GM18873 (cell line): ENCODE measurements around the gene AIG1.

ENCODE experiments used
- ATAC-seq: cut with Tn5 transposase; IDR thresholded peaks from one replicate; pipeline ENCODE4 v1.9.1; 2021; ENCODE audit warnings: mild to moderate bottlenecking, moderate library complexity, moderate number of reproducible peaks; ENCODE audit not compliant: unreplicated experiment, low FRiP score

AIG1 gene

DNA sequence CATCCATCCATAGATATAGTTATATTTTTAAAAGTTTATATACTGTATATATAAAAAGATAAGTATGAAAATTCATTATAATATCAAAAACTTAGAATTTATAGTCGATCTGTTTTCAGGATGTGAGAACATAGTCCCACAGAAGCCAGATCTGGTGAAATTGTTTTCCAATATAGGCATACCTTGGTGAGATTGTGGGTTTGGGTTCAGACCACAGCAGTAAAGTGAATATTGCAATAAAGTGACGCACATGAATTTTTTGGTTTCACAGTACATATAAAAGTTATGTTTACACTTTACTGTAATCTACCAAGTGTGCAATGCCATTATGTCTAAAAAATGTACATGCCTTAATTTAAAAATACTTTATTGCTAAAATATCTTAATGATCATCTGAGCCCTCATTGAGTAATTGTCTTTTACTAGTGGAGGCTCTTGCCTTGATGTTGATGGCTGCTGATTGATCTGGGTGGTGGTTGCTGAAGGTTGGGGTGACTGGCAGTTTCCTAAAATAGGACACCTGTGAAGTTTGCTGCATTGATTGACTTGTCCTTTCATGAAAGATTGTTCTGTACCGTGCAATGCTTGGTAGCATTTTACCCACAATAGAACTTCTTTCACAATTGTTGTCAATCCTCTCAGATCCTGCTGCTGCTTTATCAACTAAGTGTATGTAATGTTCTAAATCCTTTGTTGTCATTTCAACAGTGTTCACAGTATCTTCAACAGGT is 29.8 kb downstream of the AIG1 start:
- no peak for ATAC-seq

DNA sequence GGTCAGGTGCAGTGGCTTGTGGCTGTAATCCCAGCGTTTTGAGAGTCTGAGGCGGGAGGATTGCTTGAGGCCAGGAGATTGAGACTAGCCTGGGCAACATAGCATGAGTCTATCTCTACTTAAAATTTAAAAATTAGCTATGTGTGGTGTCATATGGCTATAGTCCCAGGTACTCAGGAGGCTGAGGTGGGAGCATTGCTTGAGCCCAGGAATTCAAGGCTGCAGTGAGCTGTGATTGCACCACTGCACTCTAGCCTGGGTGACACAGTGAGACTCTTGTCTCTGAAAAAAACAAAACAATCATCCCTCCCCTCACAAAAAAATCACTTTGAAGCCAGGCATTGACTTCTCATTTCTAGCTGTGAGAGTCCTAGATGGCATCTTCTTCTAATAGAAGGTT is 32.1 kb downstream of the AIG1 start:
- ATAC-seq, result no peak

DNA sequence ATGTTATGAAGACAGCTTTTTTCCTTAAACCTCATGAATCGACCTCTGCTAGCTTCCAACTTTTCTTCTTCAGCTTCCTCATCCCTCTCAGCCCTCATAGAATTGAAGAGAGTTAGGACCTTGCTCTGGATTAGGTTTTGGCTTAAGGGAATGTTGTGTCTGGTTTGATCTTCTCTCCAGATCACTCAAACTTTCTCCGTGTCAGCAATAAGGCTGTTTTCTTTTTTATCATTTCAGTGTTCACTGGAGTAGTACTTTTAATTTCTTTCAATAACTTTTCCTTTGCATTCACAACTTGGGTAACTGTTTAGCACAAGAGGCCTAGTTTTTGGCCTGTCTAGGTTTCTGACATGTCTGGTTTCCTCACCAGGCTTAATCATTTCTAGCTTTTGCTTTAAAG is 32.6 kb downstream of the AIG1 start:
- ATAC-seq, result no peak

DNA sequence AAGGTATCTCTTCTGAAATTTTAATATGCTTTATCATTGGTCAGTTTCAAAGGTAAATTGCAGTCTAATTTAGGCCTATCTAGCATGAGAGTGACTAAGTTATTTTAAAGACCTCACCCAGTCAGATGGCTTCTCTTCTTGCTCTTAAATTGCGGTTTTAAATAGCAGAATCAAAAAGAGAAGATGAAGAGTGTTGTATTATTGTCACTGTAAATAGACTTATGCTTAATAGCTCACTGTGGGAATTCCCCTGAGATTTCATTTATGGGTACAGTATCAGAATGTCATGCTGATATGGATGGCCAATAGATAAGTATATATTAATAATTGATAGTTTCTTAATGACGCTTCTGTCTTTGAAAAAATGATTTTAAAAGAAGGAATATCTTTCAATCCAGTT is 35.7 kb downstream of the AIG1 start:
- no peak for ATAC-seq

DNA sequence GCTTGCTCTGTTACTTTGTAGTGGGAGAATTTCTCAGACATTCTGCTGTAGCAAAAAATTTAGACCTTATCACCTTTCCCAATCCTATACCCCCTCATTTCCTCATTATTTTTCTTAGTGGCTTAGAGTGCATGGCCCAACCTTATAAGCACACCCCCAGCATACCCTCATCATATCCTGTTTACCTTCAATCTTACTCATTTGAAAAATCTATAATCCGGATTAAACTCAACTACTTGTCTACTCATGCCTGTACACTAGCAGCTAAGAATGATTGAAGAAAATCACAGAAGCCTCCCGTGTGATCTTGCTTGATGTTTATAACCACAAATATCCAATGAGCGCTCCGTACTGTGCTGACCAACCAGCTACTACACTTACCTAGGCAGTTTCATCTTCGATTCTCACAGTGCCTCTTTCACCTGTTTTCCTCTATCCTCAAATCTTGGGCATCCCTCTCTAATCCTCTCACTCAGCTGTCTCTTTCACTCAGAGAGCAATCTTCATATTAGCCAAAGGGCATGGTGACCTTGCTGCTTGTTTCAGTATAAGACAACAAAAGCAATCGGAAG is 36.6 kb downstream of the AIG1 start:
- ATAC-seq, result no peak

DNA sequence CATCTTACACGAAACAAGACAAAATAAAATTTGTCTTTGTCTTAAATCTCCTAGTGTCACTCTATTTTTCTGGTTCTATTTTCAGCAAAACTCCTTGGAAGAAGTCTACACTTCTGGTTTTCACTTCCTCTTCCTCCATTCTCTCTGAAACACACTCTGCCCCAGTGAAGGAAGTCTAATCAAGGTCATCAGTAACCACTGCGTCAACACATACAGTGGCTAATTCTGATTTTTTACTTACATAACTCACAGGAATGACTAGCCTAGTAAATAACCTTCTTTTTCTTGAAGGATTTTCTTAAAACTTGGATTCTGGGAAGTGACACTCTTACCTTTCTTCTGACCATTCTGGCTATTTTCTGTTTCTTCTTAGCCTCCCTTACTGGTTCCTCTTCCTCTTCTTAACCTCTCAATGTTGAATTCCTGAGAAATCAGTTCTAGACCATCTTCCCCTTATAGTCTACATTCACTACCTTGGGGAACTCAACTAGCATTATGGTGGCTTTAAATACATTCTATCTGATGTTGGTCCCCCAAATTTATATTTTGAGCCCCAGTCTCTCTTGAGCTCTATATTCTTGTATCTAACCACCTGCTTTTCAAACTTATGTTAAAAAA is 37.5 kb downstream of the AIG1 start:
- ATAC-seq, result peak; percentile 77

DNA sequence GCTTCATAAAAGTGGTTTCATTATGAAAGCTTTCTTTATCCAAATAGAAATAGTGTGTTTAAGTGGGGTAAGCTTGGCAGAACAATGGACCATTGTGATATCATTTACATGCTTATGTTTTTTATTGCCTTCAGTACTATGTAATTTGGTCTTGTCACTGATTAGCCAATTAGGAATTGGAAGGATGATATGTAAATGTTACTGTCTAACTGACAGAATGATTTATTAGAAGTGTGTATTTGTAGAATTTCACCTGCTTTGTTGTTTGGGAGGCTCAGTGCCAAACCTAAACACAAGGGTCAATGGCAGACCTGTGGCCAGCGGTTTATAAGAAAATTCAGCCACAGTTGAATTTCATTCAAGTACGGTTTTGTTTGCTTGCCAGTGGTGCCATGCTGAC is 39.0 kb downstream of the AIG1 start:
- no peak for ATAC-seq

DNA sequence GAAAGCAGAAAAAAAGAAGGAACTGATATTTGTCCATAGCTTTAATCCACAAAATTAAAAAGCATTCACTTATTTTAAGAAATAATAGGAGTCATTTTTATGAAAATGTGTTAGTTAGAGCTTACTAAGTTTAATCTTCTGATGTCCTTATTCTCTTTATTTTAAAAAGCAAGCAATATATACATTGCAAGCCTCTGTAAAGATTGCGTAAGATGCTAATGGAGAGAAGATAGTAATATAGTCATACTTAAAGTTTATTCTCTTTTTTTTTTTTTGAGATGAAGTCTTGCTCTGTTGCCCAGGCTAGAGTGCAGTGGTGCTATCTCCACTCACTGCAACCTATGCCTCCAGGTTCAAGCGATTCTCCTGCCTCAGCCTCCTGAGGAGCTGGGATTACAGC is 39.7 kb downstream of the AIG1 start:
- ATAC-seq, result no peak

DNA sequence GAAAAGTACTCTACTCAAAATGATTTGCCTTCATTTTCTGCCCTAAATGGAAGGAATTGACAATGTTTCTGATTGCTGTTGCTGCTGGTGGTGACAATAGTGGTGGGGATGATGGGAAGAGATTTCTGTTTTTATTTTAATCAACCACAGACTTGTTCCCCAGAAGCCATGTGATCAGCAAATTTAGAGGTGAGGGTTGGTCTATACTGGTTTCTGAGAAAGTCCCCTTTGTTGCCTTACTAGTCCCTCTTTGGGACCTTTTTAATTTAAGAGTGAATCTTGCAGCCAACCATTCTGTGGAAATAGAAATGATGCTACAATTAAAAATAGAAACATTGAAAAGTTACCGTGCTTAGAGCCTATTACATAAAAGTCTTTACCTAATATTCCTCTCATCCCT is 43.2 kb downstream of the AIG1 start:
- no peak for ATAC-seq

DNA sequence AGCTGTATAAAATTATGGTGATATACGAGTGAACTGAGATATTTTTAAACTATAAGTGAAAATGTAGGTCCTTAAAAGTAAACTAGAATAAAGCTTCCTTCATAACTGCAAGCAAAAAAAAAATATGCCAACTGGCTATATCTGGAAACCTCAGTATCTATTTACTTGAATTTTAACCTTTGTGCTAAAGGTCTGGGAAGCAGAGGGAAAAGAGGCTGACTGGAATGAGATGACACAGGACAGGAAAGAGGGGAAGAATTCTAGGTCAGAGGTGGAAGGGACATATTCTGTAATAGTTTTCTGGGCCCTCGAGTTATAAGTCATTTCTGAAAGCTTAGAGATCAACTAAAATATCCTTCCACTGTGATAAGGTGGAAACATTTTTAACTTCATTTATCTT is 46.8 kb downstream of the AIG1 start:
- ATAC-seq, result no peak

DNA sequence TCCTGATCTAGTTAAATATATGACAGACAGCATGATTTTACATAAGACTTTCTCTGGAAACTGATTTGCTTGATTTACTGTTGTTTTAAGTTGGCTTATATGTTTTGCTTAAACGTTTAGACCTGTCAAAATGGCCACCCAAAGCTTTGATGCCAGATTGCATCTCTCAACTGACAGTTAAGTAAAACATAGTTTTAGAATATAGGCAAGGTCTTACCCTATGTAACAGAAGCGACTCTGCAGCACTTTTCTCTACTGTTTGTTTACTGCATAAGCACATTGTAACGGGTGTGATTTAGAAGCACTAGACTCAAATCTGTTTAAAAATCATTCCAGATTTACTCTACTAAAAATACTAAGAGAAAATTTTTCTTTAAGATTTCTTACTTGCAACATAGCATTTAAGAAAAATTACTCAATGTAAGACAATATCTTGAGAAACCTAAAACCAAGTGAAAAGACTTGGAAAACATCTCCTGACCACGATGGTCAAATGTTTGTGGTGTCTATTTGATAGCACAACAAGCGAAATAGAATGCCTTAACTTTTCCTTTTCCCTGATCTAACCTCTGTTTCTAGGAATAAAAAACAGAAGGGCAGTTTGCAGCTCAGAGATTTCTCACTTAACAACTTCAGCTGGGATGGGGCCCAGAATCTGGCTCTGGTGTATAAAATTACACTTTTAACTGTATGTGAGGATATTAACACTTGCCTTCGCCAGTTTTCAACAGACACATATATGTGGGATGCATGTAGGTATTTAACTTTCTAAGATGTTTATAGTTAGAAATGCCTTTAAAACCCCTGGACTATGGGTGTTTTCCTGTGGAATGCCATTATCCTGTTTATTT is 47.4 kb downstream of the AIG1 start:
- no peak for ATAC-seq

DNA sequence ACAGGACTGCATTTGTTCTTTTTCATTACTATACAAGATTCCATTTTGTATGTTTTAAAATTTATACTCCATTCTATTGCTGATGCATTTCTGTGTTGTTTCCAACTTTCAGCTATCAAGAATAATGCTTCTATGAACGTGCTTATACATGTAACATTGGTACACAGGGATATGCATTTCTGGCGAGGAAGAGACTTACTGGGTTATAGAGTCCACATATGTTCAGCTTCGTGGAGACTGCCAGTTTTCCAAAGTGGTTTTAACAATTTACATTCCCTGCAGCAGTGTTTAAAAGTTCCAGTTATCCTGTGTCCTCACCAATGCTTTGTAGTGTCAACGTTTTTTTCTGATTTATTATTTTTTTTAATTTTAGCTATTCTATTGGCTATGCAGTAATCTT is 48.5 kb downstream of the AIG1 start:
- no peak for ATAC-seq

DNA sequence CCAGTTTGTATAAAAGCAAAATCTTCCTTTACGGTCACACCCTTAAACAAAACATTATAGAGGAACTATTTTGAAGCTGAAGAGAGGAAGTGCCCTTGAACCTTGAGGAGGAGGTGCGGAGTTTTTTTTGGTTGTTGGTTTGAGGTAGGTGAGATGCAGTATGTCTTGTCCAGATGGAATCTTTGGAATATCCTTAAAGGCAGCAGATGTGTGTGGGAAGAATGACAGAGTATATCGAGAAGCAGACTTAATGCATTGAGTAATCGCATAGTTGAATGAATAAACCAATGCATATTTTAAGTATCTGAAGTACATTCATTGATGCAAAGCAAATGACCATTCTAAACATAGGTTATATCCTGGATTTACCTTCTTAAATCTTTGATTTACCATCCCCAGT is 49.9 kb downstream of the AIG1 start:
- no peak for ATAC-seq

DNA sequence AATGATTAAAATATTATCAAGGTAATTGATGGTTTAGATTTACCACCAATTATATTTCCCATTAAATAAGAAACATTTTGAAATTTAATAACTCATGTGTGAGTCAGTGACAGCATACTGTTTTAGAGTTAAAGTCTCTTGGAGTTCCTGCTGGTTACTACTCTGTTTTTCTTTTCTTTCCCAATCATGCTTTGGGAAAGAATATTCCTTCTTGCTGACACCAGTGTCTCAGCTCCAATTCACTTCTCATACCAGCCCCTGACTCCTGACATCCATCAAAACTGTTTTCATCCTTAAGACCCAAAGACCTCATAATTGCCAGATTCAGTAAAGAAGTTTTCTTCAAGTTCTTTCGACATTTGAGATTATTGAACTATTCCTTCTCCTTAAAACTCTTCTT is 50.3 kb downstream of the AIG1 start:
- no peak for ATAC-seq

DNA sequence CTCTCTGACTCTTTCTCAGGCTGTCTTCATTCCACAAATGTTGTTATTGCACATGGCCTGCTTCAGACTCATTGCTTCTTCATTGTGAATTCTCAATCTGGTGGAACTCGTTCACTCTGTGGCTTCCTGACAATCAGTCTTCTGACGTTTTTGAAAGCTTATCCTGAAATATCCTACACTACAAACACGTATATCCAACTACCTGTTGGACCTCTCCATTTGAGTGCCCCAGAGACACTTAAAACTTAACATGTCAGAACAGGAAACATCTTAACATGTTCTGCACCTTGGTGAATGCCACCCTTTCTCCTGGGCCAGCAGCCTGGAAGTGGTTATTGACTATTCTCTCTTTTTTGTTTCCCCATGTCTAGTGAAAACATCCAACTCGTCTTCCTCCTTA is 50.8 kb downstream of the AIG1 start:
- no peak for ATAC-seq

DNA sequence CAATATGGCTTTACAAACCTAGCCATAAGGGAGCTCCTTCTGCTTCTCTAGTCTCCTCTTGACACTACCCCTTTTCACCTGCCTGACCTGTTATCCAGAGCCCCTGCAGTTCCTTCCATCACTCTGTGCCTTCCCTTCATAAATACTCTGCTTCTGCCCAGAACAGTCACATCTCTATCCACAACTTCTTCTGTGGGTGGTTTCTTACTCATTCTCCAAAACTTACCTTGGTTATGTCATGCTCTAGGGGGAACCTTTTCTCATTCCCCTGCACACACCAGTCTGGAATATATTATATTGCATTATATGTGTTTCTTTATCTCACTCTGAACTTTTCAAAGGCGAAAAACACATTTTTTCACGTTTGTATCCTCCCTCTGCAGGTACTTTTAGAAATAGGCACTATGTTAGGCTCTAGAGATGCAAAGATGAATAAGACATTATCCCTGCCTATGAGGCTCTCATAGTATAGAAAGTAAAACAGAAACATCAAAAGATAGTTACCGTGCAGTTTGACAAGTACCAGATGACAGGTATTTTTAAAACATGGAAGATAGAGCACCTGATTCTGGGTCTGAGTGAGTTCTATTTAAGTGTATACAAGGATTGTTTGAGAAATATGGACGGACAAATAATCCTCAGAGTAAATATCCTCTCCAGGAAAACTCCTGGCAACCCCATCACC is 51.5 kb downstream of the AIG1 start:
- no peak for ATAC-seq

DNA sequence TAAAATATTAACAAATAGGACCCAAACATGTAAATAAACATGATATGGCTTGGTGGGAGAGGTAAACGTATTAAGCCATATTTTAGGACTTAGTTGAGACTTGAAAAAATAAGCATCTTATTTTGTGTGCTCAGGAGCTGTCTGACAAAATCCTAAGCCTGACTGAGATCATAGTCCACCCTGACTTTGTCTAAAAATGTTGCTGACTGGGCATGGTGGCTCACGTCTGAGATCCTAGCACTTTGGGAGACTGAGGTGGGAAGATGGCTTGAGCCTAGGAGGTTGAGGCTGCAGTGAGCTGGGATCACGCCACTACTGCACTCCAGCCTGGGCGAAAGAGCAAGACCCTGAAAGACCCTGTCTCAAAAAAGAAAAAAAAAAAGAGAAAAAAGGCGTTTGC is 52.1 kb downstream of the AIG1 start:
- ATAC-seq, result no peak

DNA sequence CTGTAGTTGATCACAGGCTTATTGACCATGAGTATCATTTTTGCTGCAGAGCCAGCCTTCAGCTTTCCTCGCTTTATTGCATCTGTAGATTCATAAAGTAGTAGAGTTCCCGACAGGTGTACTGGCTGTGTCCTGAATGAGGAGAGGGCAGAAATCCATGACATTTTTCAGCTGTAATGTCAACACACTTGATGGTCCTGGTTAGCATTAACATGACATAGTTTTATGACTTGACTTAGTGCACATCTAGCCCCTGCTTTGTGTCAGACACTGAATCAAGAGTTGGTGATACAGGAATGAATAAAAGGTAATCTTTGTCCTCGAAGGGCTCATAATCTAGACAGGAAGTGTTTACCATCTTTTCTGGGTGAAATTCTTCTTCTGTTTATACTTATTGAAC is 55.0 kb downstream of the AIG1 start:
- no peak for ATAC-seq

DNA sequence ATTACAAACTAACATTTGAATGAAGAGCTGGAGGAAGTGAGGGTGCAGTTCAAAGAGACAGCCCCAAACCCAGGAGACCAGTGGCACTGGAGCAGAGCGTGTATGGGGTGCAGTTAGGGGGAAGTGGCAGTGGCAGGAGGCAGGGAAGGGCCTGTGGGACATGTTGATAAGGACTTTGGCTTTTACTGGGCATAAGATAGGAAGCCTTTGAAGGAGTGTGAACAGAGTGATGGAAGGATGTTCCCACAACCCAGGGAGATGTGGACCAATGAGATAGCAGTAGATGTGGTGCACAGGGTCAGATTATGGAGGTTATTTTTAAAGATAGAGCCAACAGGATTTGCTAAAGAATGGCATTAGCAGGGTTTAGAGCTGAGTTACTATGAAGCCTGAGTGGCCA is 56.4 kb downstream of the AIG1 start:
- no peak for ATAC-seq

DNA sequence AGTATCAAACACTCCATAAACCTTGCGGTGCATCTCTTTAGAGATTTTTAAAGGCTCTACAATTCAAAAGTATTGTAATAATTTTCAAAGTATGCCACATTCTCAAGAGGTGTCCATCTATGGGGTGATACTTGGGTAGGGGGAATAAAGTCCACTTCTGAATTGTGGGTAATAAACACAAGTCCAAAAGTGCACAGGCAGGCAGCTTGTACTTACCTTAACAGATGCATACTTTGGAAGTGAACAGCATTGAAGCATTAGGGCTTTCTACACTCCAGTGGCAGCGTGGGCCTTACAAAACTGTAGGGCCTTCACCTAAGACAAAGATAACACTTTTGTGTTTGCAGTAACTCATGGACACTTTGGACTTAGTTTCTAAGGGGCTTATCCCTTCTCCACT is 58.6 kb downstream of the AIG1 start:
- no peak for ATAC-seq

DNA sequence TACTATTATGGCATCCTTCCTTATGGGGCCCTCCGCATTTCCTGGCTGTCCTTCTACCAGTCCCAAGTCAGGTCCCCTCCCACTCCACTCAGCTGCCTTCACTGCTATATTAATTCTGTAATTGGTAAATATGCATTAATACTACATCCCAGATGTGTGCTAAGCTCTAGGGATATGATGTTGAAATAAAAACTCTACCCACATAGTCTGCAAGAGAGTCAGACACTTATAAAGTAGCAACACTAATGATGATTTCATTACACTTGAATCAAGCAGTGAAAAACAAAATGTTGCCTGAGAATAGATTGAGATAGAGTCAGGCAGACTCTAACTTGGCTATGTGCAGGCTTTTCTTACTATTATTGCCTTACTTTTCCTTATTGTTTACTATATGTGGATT is 62.4 kb downstream of the AIG1 start:
- no peak for ATAC-seq
